H1 (cell line): Measurements from ENCODE around the gene IGSF9B. TPM values are rescaled to one million over a fixed set of nuclear protein-coding genes. Genes with fewer than 3 reads are reported as not detected.

Experiments
- CBX8 ChIP-seq: fragments of 300-800, 300-1000 bp; sonication (generic); IDR thresholded peaks from 2 replicates; pipeline ENCODE4 v1.7.1; 2016; ENCODE audit warnings: low read depth, low read length, borderline replicate concordance
- CHD2 ChIP-seq: IDR thresholded peaks from 2 replicates; pipeline ENCODE4 v1.6.1; 2012; ENCODE audit warnings: low read length, improper control_type of control experiment
- FOSL1 ChIP-seq: IDR thresholded peaks from 2 replicates; pipeline ENCODE4 v1.6.1; 2011; ENCODE audit warnings: mild to moderate bottlenecking, low read depth, low read length, moderate library complexity; ENCODE audit not compliant: insufficient read depth
- GTF2F1 ChIP-seq: IDR thresholded peaks from 2 replicates; pipeline ENCODE4 v1.6.1; 2012; ENCODE audit warnings: low read depth, low read length, improper control_type of control experiment, borderline replicate concordance
- HDAC6 ChIP-seq: IDR thresholded peaks from one replicate; pipeline ENCODE4 v1.7.1; 2012; ENCODE audit warnings: low read depth, mild to moderate bottlenecking, inconsistent platforms, low read length, moderate library complexity
- SRF ChIP-seq: IDR thresholded peaks from 2 replicates; pipeline ENCODE4 v1.6.1; 2011; ENCODE audit warnings: mild to moderate bottlenecking, low read depth, low read length, moderate library complexity
- polyA plus RNA-seq, 7 experiments: library from polyadenylated mRNA; depleted of rRNA in 3 of 7; stranded (reverse) in 5 of 7; unstranded in 2 of 7; fragments of >200 nt in 5 of 7; fragments of 200-250 nt in 2 of 7; gene quantifications; 1 replicate in 5 of 7; 2 replicates in 1 of 7; 4 replicates in 1 of 7; pipeline versions ENCODE4 v1.2.1 to v1.2.3, GENCODE V29; 2011 to 2013; ENCODE audit warnings: missing spikeins in 2 of 7, mixed read lengths in 2 of 7
- total RNA-seq: library from RNA; stranded (reverse); fragmentation: NEBNext Ultra II Directional; extraction: Animal tissue kit (Norgen Biotek cat#: 25700); gene quantifications from 2 replicates; pipeline ENCODE4 v1.2.1, GENCODE V29; 2021
- TF ChIP-seq, protein P1 (sequence below): IDR thresholded peaks from 2 replicates; pipeline ENCODE4 v1.6.1; 2012; ENCODE audit warnings: inconsistent platforms

Gene IGSF9B
- total and polyA plus RNA-seq, 2 of the 8 experiments (the other 6 are each of a cell fraction or from before 2014, with no cell fraction given), result 16.5 to 49.2 TPM

GRCh38 chr11:133982151-133982550 lies 25.4 kb upstream of the IGSF9B start (continued):
- TF ChIP-seq, protein P1, sequence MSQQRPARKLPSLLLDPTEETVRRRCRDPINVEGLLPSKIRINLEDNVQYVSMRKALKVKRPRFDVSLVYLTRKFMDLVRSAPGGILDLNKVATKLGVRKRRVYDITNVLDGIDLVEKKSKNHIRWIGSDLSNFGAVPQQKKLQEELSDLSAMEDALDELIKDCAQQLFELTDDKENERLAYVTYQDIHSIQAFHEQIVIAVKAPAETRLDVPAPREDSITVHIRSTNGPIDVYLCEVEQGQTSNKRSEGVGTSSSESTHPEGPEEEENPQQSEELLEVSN, result no peak
- no peak for TF ChIP-seq SRF
- TF ChIP-seq HDAC6, result no peak
- TF ChIP-seq GTF2F1, result no peak
- no peak for TF ChIP-seq CHD2
- TF ChIP-seq CBX8, result no peak
- TF ChIP-seq FOSL1, result no peak
- TF ChIP-seq, all 59 proteins: peak for 0
